ENCODE data around the gene HS3ST1.

DNA sequence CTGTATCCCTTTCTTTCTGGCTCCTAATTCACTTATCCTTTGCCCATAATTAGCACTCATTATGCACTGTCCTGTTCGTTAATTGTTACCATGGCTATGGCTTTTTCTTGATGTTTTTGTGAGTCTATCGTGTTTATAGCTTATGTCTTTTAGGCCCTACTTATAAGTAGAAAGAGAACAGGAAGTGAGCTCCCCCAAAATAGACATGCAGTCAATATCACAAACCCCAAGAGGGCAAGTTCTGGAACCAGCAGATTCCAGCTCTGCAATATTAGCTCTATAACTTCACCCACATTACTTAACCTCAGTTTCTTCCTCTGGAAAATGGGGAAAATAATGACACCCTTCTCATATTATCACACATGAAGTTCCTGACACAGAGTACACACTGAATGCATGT, 7.4 kb upstream of the HS3ST1 start:
- TF ChIP-seq, protein P1, sequence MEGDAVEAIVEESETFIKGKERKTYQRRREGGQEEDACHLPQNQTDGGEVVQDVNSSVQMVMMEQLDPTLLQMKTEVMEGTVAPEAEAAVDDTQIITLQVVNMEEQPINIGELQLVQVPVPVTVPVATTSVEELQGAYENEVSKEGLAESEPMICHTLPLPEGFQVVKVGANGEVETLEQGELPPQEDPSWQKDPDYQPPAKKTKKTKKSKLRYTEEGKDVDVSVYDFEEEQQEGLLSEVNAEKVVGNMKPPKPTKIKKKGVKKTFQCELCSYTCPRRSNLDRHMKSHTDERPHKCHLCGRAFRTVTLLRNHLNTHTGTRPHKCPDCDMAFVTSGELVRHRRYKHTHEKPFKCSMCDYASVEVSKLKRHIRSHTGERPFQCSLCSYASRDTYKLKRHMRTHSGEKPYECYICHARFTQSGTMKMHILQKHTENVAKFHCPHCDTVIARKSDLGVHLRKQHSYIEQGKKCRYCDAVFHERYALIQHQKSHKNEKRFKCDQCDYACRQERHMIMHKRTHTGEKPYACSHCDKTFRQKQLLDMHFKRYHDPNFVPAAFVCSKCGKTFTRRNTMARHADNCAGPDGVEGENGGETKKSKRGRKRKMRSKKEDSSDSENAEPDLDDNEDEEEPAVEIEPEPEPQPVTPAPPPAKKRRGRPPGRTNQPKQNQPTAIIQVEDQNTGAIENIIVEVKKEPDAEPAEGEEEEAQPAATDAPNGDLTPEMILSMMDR (IDR thresholded peaks at IDR 0.05), result no peak
- no peak for TF ChIP-seq POLR2A (IDR thresholded peaks at IDR 0.05)

Measured in lower leg skin (tissue), 3 donors.